GM06990 (cell line): ENCODE measurements around the gene YLPM1.

Experiments used
- DNase-seq: peaks from one replicate; pipeline ENCODE4 v3.0.0-alpha.2; 2011; ENCODE audit not compliant: insufficient read length; ENCODE audit errors: extremely low read depth
- H3K27me3 ChIP-seq: replicated peaks from 2 replicates; pipeline ENCODE4 v1.6.0; 2011; ENCODE audit warnings: low read length; ENCODE audit not compliant: control insufficient read depth, insufficient read depth
- H3K36me3 ChIP-seq: 2 replicates; pipeline ENCODE4 v1.5.1; 2011; ENCODE audit warnings: low read length; ENCODE audit not compliant: control insufficient read depth, insufficient read depth
- H3K4me3 ChIP-seq: replicated peaks from 2 replicates; pipeline ENCODE4 v1.5.1; 2011; ENCODE audit warnings: low read depth, mild to moderate bottlenecking, control low read depth, low read length
- TF ChIP-seq, protein P1 (sequence below): IDR thresholded peaks from 2 replicates; pipeline ENCODE4 v1.5.1; 2011; ENCODE audit warnings: low read length, control low read depth, mild to moderate bottlenecking, inconsistent platforms; ENCODE audit not compliant: insufficient read depth, poor library complexity, severe bottlenecking

Gene YLPM1

DNA sequence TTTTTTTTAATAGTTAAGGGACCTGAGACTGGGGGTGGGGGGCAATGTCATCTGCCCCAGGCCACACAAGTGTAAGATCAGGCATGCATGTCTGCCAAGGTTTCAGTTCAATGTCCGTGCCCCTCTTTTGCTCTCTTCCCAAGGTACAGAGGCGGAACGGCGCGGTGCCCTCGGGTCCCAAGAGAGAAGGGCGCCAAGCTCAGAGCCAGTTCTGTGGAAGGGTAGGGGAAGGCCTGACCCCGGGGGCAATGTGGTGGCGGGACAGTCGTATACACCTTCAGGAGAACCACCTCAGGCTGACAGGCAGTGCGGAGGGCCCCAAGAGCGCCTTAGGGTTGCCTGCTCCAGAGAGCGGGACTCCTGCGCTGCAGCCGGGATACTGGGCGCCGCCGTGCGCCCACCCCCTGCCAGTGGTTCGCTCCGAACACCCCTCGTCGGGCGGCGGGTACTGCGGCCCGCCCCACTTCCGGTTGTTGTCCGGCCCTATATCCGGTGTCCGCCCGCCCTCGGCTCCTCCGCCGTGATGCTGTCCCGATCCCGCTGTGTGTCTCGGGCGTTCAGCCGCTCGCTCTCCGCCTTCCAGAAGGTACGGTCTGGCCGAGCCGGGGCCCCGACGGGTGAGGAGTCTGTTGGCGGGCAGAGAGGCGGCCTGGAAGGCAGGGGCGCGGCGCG lies 118.5 kb downstream of the YLPM1 start, which contains the start of gene DLST:
Gene DLST (plus strand): TSS at position 486 of the 672 bp plus-strand sequence. CDS start 38 bp downstream, at position 524.
- DNase-seq: peak; percentile 95
- TF ChIP-seq, protein P1, sequence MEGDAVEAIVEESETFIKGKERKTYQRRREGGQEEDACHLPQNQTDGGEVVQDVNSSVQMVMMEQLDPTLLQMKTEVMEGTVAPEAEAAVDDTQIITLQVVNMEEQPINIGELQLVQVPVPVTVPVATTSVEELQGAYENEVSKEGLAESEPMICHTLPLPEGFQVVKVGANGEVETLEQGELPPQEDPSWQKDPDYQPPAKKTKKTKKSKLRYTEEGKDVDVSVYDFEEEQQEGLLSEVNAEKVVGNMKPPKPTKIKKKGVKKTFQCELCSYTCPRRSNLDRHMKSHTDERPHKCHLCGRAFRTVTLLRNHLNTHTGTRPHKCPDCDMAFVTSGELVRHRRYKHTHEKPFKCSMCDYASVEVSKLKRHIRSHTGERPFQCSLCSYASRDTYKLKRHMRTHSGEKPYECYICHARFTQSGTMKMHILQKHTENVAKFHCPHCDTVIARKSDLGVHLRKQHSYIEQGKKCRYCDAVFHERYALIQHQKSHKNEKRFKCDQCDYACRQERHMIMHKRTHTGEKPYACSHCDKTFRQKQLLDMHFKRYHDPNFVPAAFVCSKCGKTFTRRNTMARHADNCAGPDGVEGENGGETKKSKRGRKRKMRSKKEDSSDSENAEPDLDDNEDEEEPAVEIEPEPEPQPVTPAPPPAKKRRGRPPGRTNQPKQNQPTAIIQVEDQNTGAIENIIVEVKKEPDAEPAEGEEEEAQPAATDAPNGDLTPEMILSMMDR: no peak
- Histone ChIP-seq H3K36me3 (peaks cover 2% of the 10 kb centered on the region), H3K4me3 (peak within 1 kb of the TSS; percentile 76), H3K27me3 (no peaks in the 10 kb centered on the region)

DNA sequence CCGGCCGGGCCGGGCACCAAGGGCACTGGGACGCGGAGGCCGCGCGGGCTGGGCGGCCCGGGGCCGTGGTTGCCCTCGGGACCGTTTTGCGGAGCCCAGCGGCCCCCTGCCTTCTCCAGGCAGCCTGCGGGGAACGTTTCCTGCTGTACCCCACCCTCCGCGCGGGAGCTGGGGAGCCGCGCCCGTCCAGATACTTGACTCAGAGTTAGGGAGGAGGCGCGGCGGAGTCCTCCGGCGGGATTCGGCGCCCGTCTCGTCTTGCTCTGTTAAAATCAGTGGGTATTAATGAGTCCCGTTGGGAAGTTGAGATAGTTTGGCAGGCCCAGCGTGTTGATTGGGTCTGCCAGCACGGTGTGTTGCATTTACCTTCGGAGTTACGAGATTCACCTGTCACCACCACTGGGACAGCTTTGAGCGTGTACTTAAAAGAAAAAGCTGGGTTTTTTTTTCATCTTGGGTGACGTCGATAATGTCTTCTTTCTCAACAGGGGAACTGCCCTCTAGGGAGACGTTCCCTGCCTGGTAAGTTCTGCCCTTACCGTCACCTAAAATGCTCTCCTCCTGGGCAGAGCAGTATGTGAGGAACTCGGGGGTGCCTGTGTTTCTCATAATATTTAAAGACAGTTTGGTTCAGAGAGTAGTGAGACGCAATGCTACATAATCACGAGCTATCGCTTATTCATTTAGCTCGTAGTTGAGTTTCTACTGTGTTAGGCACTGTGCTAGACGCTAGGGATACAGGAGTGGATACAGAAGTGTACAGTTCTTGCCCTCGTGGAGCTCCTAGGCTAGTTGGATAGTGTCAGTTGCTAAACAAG lies 119.2 kb downstream of the YLPM1 start:
- TF ChIP-seq, protein P1: no peak
- Histone ChIP-seq H3K4me3 (peak overlapping the region; percentile 76), H3K27me3 (no peaks in the 10 kb centered on the region), H3K36me3 (peaks cover 2% of the 10 kb centered on the region)
- DNase-seq: no peak
